Upper lobe of left lung (tissue), 4 donors: ENCODE data around the gene GPR61.

Experiments
- POLR2A ChIP-seq, 4 donors: fragments of 450-650 bp; IDR thresholded peaks; one replicate each; pipeline ENCODE4 v1.5.1; 2016 to 2017; ENCODE audit warnings: antibody characterized with exemption in 4 of 4, mild to moderate bottlenecking in 2 of 4
- TF ChIP-seq, protein P1 (sequence below), 6 experiments: fragments of 450-650 bp in 4 of 6; fragments of 200-600 bp in 2 of 6; sonication (generic) in 2 of 6; IDR thresholded peaks; one replicate each; pipeline ENCODE4 v1.5.1; 2016 to 2019; ENCODE audit warnings: antibody characterized with exemption in 6 of 6

DNA sequence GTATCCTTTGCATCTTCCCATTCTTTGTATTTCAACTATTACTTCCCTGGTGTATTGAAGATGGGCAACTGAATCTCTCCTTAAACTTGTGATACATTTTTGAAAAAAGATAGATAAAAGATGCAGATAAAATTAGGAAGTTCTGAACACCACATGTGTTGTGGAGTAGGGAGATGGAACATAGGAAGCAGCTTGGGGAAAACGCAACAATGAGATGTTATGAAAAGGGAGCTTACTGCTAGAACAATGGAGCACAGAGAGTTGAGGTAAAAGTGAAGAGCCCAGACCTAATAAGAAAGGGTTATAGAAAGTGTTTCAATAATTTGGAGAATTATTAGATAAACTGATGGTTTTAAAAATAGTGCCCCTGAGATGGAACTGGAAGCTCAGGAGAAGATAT, 29.7 kb downstream of the GPR61 start:
- TF ChIP-seq, protein P1, sequence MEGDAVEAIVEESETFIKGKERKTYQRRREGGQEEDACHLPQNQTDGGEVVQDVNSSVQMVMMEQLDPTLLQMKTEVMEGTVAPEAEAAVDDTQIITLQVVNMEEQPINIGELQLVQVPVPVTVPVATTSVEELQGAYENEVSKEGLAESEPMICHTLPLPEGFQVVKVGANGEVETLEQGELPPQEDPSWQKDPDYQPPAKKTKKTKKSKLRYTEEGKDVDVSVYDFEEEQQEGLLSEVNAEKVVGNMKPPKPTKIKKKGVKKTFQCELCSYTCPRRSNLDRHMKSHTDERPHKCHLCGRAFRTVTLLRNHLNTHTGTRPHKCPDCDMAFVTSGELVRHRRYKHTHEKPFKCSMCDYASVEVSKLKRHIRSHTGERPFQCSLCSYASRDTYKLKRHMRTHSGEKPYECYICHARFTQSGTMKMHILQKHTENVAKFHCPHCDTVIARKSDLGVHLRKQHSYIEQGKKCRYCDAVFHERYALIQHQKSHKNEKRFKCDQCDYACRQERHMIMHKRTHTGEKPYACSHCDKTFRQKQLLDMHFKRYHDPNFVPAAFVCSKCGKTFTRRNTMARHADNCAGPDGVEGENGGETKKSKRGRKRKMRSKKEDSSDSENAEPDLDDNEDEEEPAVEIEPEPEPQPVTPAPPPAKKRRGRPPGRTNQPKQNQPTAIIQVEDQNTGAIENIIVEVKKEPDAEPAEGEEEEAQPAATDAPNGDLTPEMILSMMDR (IDR thresholded peaks at IDR 0.05): no peak
- TF ChIP-seq POLR2A (IDR thresholded peaks at IDR 0.05): no peak
